SK-N-MC (cell line): ENCODE data around the gene LRMDA.

ENCODE experiments used
- EZH2 ChIP-seq: fragments of 200-600 bp; sonication (generic); IDR thresholded peaks from one replicate; pipeline ENCODE4 v1.6.1; 2017; ENCODE audit warnings: antibody characterized with exemption
- FOXP2 ChIP-seq: optimal IDR thresholded peaks from 2 replicates; pipeline ENCODE3; 2011; ENCODE audit warnings: mild to moderate bottlenecking, moderate library complexity; ENCODE audit not compliant: insufficient read depth; ENCODE audit errors: extremely low read length, control extremely low read depth
- POLR2AphosphoS5 ChIP-seq: IDR thresholded peaks from 2 replicates; pipeline ENCODE4 v1.6.1; 2012; ENCODE audit warnings: mild to moderate bottlenecking, low read depth, low read length, borderline replicate concordance

GRCh38 chr10:75398692-75399460, 32.5 kb upstream of the LRMDA start:
- TF ChIP-seq EZH2 (no peak), POLR2AphosphoS5 (no peak), FOXP2 (no peak)
